ENCODE data around the gene C1GALT1.
"Not testable (repeated sequence)": the region's sequence is repeated elsewhere in the genome, so short reads cannot be mapped to it uniquely, and the experiment has no call there.

C1GALT1 gene

GRCh38 chr7:7228967-7229366 lies 46.6 kb downstream of the C1GALT1 start:
- Histone ChIP-seq H4K20me1 (no peaks in the 10 kb centered on the region), H3K27ac (no peak overlapping the region), H3K4me2 (no peak overlapping the region), H3K9ac (no peak overlapping the region), H3K4me3 (no peak overlapping the region), H3K4me1 (no peaks in the 10 kb centered on the region), H3K36me3 (peaks cover 14 to 76% (median 46%) of the 10 kb centered on the region in 11 experiments; a peak in 21 of 22 replicates), H3K9me3 (replicated peaks in 1 of 11) (peaks cover 38 to 74% (median 67%) of the 10 kb centered on the region in 11 experiments), H3K27me3 (no peaks in the 10 kb centered on the region)
- no peak for TF ChIP-seq Cebpa-rat (IDR thresholded peaks at IDR 0.05)

- no peak overlapping the region for H3K4me2 ChIP-seq
- H3K9ac ChIP-seq, result no peak overlapping the region
- H3K4me3 ChIP-seq, result no peak overlapping the region
- no peaks in the 10 kb centered on the region for H3K4me1 ChIP-seq
- TF ChIP-seq Cebpa-rat (IDR thresholded peaks at IDR 0.05), result no peak
- no peaks in the 10 kb centered on the region for H3K27me3 ChIP-seq
- no peaks in the 10 kb centered on the region for H4K20me1 ChIP-seq
- peaks cover 25 to 56% (median 51%) of the 10 kb centered on the region in 11 experiments for H3K9me3 ChIP-seq (replicated peaks in 1 of 11)
- H3K36me3 ChIP-seq, result peaks cover 30 to 81% (median 50%) of the 10 kb centered on the region in 11 experiments
- no peak overlapping the region for H3K27ac ChIP-seq
Measured at GRCh38 chr7:7231000-7231399, 48.7 kb downstream of the C1GALT1 start.

GRCh38 chr7:7231865-7232264 lies 49.5 kb downstream of the C1GALT1 start:
- H3K4me3 ChIP-seq, result no peak overlapping the region
- no peak overlapping the region for H3K9ac ChIP-seq
- no peaks in the 10 kb centered on the region for H3K4me1 ChIP-seq
- H3K4me2 ChIP-seq, result no peak overlapping the region
- no peaks in the 10 kb centered on the region for H4K20me1 ChIP-seq
- H3K9me3 ChIP-seq (replicated peaks in 1 of 11), result peaks cover 18 to 48% (median 42%) of the 10 kb centered on the region in 11 experiments
- no peak for TF ChIP-seq Cebpa-rat (IDR thresholded peaks at IDR 0.05)
- no peaks in the 10 kb centered on the region for H3K27me3 ChIP-seq
- peaks cover 26 to 81% (median 54%) of the 10 kb centered on the region in 11 experiments for H3K36me3 ChIP-seq
- no peak overlapping the region for H3K27ac ChIP-seq

GRCh38 chr7:7235347-7235746 lies 53.0 kb downstream of the C1GALT1 start:
- no peak for TF ChIP-seq Cebpa-rat (IDR thresholded peaks at IDR 0.05)
- H3K9me3 ChIP-seq (replicated peaks in 1 of 11), result peaks cover 9 to 24% (median 20%) of the 10 kb centered on the region in 11 experiments
- no peaks in the 10 kb centered on the region for H4K20me1 ChIP-seq
- H3K27me3 ChIP-seq, result no peaks in the 10 kb centered on the region
- H3K9ac ChIP-seq, result no peak overlapping the region
- no peak overlapping the region for H3K4me2 ChIP-seq
- no peak overlapping the region for H3K27ac ChIP-seq
- H3K36me3 ChIP-seq, result peaks cover 56 to 87% (median 78%) of the 10 kb centered on the region in 11 experiments
- H3K4me1 ChIP-seq, result peaks cover 0 to 4% (median 0%) of the 10 kb centered on the region in 10 experiments; a peak in 1 of 20 replicates
- no peak overlapping the region for H3K4me3 ChIP-seq

GRCh38 chr7:7236041-7236440 lies 53.7 kb downstream of the C1GALT1 start:
- Histone ChIP-seq H3K9me3 (replicated peaks in 1 of 11) (peaks cover 4 to 20% (median 14%) of the 10 kb centered on the region in 11 experiments), H3K27me3 (no peaks in the 10 kb centered on the region), H3K36me3 (peaks cover 55 to 86% (median 77%) of the 10 kb centered on the region in 11 experiments), H3K27ac (no peak overlapping the region), H4K20me1 (no peaks in the 10 kb centered on the region), H3K4me3 (no peak overlapping the region), H3K9ac (no peak overlapping the region), H3K4me1 (peaks cover 0 to 4% (median 0%) of the 10 kb centered on the region in 10 experiments; a peak in 1 of 20 replicates), H3K4me2 (no peak overlapping the region)
- no peak for TF ChIP-seq Cebpa-rat (IDR thresholded peaks at IDR 0.05)

- TF ChIP-seq Cebpa-rat (IDR thresholded peaks at IDR 0.05), result no peak
- H3K4me2 ChIP-seq, result no peak overlapping the region
Measured at GRCh38 chr7:7237201-7237977, 55.0 kb downstream of the C1GALT1 start.

GRCh38 chr7:7237978-7238267 lies 55.6 kb downstream of the C1GALT1 start:
- no peak overlapping the region for H3K4me3 ChIP-seq
- no peaks in the 10 kb centered on the region for H3K27me3 ChIP-seq
- H4K20me1 ChIP-seq, result no peaks in the 10 kb centered on the region
- no peak overlapping the region for H3K27ac ChIP-seq
- H3K9me3 ChIP-seq (replicated peaks in 1 of 11), result peaks cover 0 to 5% (median 0%) of the 10 kb centered on the region in 11 experiments; a peak in 3 of 22 replicates
- peaks cover 51 to 95% (median 78%) of the 10 kb centered on the region in 11 experiments for H3K36me3 ChIP-seq
- no peak overlapping the region for H3K9ac ChIP-seq
- TF ChIP-seq Cebpa-rat (IDR thresholded peaks at IDR 0.05), result no peak
- H3K4me1 ChIP-seq, result peaks cover 0 to 4% (median 0%) of the 10 kb centered on the region in 10 experiments; a peak in 2 of 20 replicates
- no peak overlapping the region for H3K4me2 ChIP-seq

More at GRCh38 chr7:7237201-7237977, 55.0 kb downstream of the C1GALT1 start:
- peaks cover 0 to 8% (median under 1%) of the 10 kb centered on the region in 11 experiments; a peak in 9 of 22 replicates for H3K9me3 ChIP-seq (replicated peaks in 1 of 11)
- no peaks in the 10 kb centered on the region for H4K20me1 ChIP-seq
- H3K4me3 ChIP-seq, result no peak overlapping the region
- H3K27me3 ChIP-seq, result no peaks in the 10 kb centered on the region
- H3K36me3 ChIP-seq, result peaks cover 51 to 93% (median 78%) of the 10 kb centered on the region in 11 experiments
- no peak overlapping the region for H3K9ac ChIP-seq
- H3K4me1 ChIP-seq, result peaks cover 0 to 4% (median 0%) of the 10 kb centered on the region in 10 experiments; a peak in 1 of 20 replicates
- no peak overlapping the region for H3K27ac ChIP-seq

GRCh38 chr7:7239346-7239745 lies 57.0 kb downstream of the C1GALT1 start:
- Histone ChIP-seq H3K9ac (no peak overlapping the region), H3K4me2 (no peak overlapping the region), H3K27me3 (no peaks in the 10 kb centered on the region), H3K4me1 (peaks cover 0 to 7% (median 0%) of the 10 kb centered on the region in 10 experiments; a peak in 2 of 20 replicates), H3K36me3 (peaks cover 50 to 97% (median 78%) of the 10 kb centered on the region in 11 experiments), H3K4me3 (no peak overlapping the region), H4K20me1 (no peaks in the 10 kb centered on the region), H3K9me3 (replicated peaks in 1 of 11) (no peaks in the 10 kb centered on the region; a peak in 1 of 22 replicates), H3K27ac (no peak overlapping the region)
- TF ChIP-seq Cebpa-rat (IDR thresholded peaks at IDR 0.05), result no peak

- no peak for TF ChIP-seq Cebpa-rat (IDR thresholded peaks at IDR 0.05)
- Histone ChIP-seq H3K4me2 (0 out of 22 replicates have a peak overlapping the region, but pooled peaks of 1 of the 11 experiments have one; percentile 15), H3K4me3 (no peak overlapping the region), H3K9me3 (replicated peaks in 1 of 11) (no peaks in the 10 kb centered on the region; a peak in 3 of 22 replicates), H3K36me3 (peaks cover 21 to 80% (median 58%) of the 10 kb centered on the region in 11 experiments), H3K9ac (no peak overlapping the region), H3K4me1 (peaks cover 0 to 16% (median 7%) of the 10 kb centered on the region in 10 experiments; a peak in 11 of 20 replicates), H4K20me1 (no peaks in the 10 kb centered on the region), H3K27me3 (no peaks in the 10 kb centered on the region), H3K27ac (no peak overlapping the region)
Measured at GRCh38 chr7:7242899-7243298, 60.6 kb downstream of the C1GALT1 start.

- Histone ChIP-seq H3K4me1 (peaks cover 0 to 22% (median 10%) of the 10 kb centered on the region in 10 experiments; a peak in 14 of 20 replicates), H3K36me3 (peaks cover under 1 to 57% (median 35%) of the 10 kb centered on the region in 11 experiments; a peak in 20 of 22 replicates)
- not testable (repeated sequence) for H3K9ac ChIP-seq; H3K4me2 ChIP-seq; H4K20me1 ChIP-seq; H3K27me3 ChIP-seq; H3K9me3 ChIP-seq (replicated peaks in 1 of 11); H3K27ac ChIP-seq; H3K4me3 ChIP-seq
Measured at GRCh38 chr7:7245233-7245632, 62.9 kb downstream of the C1GALT1 start.
